Esophagus muscularis mucosa (tissue), 4 donors: ENCODE results near the gene TWNK. TPM values are rescaled to one million over a fixed set of nuclear protein-coding genes. Genes with fewer than 3 reads are reported as not detected.
A peak's percentile ranks its signal among the peaks of the same experiment; 100 is the strongest.

Experiments used
- DNase-seq: peaks from one replicate; pipeline ENCODE4 v3.0.0-alpha.2; 2017; ENCODE audit errors: extremely low spot score
- H3K27ac ChIP-seq, 4 donors: fragments of 200-600 bp; sonication (generic); replicated peaks in 1 of 4; 1 replicate in 3 of 4; 2 replicates in 1 of 4; pipeline ENCODE4 v1.5.1; 2016 to 2019; ENCODE audit warnings: mild to moderate bottlenecking in 1 of 4
- H3K27me3 ChIP-seq, 4 donors: fragments of 200-600 bp; sonication (generic); one replicate each; pipeline versions ENCODE4 v1.5.1 to v1.6.0; 2016 to 2019
- H3K36me3 ChIP-seq, 4 donors: fragments of 200-600 bp; sonication (generic); one replicate each; pipeline ENCODE4 v1.5.1; 2016 to 2019
- H3K4me1 ChIP-seq, 4 donors: fragments of 200-600 bp; sonication (generic); one replicate each; pipeline ENCODE4 v1.5.1; 2016 to 2019
- H3K4me3 ChIP-seq, 4 donors: fragments of 200-600 bp; sonication (generic); 1 replicate in 2 of 4; 2 replicates in 2 of 4; pipeline ENCODE4 v1.5.1; 2016 to 2019; ENCODE audit warnings: mild to moderate bottlenecking in 4 of 4, moderate library complexity in 1 of 4
- H3K9me3 ChIP-seq, 4 donors: fragments of 200-600 bp; sonication (generic); 1 replicate in 3 of 4; 2 replicates in 1 of 4; pipeline ENCODE4 v1.5.1; 2016 to 2019
- CTCF ChIP-seq, 3 experiments: fragments of 200-600 bp in 2 of 3; fragments of 450-650 bp in 1 of 3; sonication (generic) in 2 of 3; IDR thresholded peaks; one replicate each; pipeline ENCODE4 v1.5.1; 2017 to 2019; ENCODE audit warnings: antibody characterized with exemption in 3 of 3, mild to moderate bottlenecking in 2 of 3, moderate library complexity in 1 of 3
- EP300 ChIP-seq: sonication (generic); formaldehyde crosslinking; IDR thresholded peaks from one replicate; pipeline ENCODE4 v1.6.1; 2017; ENCODE audit warnings: antibody characterized with exemption
- POLR2A ChIP-seq: fragments of 450-650 bp; IDR thresholded peaks from one replicate; pipeline ENCODE4 v1.6.1; 2017; ENCODE audit warnings: antibody characterized with exemption, moderate library complexity, mild to moderate bottlenecking, low read depth
- POLR2AphosphoS5 ChIP-seq, 2 donors: sonication (generic); formaldehyde crosslinking; IDR thresholded peaks; one replicate each; pipeline ENCODE4 v1.6.1; 2017; ENCODE audit warnings: antibody characterized with exemption in 2 of 2
- WGBS: methylation state at CpG from one replicate; pipeline ENCODE4 v1.1.5; 2018; 5-methylcytosine and 5-hydroxymethylcytosine counted together
- intact Hi-C: fragments of 100-400 bp; cut with DNase I; formaldehyde crosslinking; loops from one replicate; pipeline ENCODE4 v1.15.1; 2023
- total RNA-seq, 4 donors: library from RNA; depleted of rRNA; stranded (reverse); fragments of >200 nt; gene quantifications; one replicate each; pipeline versions ENCODE4 v1.1.0 to v1.2.1, GENCODE V29; 2016

The TWNK gene
- total RNA-seq, 4 donors from 2014 or later, result 3.7 to 11.1 (median 9.0) TPM

GRCh38 chr10:100948916-100949315, 38.4 kb upstream of the TWNK start:
- Histone ChIP-seq H3K36me3 (peaks cover 71 to 100% (median 97%) of the 10 kb centered on the region in 4 donors), H3K27ac (no peak overlapping the region), H3K27me3 (no peaks in the 10 kb centered on the region), H3K4me3 (no peak overlapping the region), H3K9me3 (no peaks in the 10 kb centered on the region), H3K4me1 (no peaks in the 10 kb centered on the region)
- DNase-seq, result no peak
- TF ChIP-seq CTCF (IDR thresholded peaks at IDR 0.05) (no peak), EP300 (no peak), POLR2AphosphoS5 (IDR thresholded peaks at IDR 0.05) (no peak), POLR2A (no peak)
- intact Hi-C loops, result no loop called here
- 90% methylated on average over 3 of the region's 3 CpGs for WGBS

GRCh38 chr10:100960251-100960650, 27.1 kb upstream of the TWNK start:
- Histone ChIP-seq H3K4me3 (no peak overlapping the region), H3K27ac (no peak overlapping the region), H3K27me3 (no peaks in the 10 kb centered on the region), H3K9me3 (no peaks in the 10 kb centered on the region), H3K36me3 (peaks cover 40 to 96% (median 72%) of the 10 kb centered on the region in 4 donors), H3K4me1 (no peaks in the 10 kb centered on the region)
- intact Hi-C loops, result loop anchor here (10.0 kb wide), 1 partner anchor 55 kb away; no protein-coding TSS in a partner anchor
- DNase-seq, result no peak
- TF ChIP-seq POLR2A, result no peak
- TF ChIP-seq EP300, result no peak
- no peak for TF ChIP-seq POLR2AphosphoS5 (IDR thresholded peaks at IDR 0.05)

GRCh38 chr10:100962351-100963080, 24.8 kb upstream of the TWNK start:
- intact Hi-C loops, result loop anchor here (10.0 kb wide), 1 partner anchor 52 kb away; no protein-coding TSS in a partner anchor
- Histone ChIP-seq H3K27ac (no peak overlapping the region), H3K4me1 (no peaks in the 10 kb centered on the region), H3K4me3 (no peak overlapping the region), H3K9me3 (no peaks in the 10 kb centered on the region), H3K36me3 (peaks cover 21 to 87% (median 62%) of the 10 kb centered on the region in 4 donors), H3K27me3 (no peaks in the 10 kb centered on the region)
- TF ChIP-seq EP300 (no peak), POLR2A (no peak), POLR2AphosphoS5 (IDR thresholded peaks at IDR 0.05) (no peak), CTCF (IDR thresholded peaks at IDR 0.05) (no peak)
- no peak for DNase-seq
- 75% methylated on average over 4 of the region's 4 CpGs for WGBS

GRCh38 chr10:100963826-100964225, 23.5 kb upstream of the TWNK start:
- Histone ChIP-seq H3K27me3 (no peaks in the 10 kb centered on the region), H3K9me3 (no peaks in the 10 kb centered on the region), H3K36me3 (peaks cover 19 to 74% (median 49%) of the 10 kb centered on the region in 4 donors), H3K4me1 (peaks cover 4 to 9% (median 6%) of the 10 kb centered on the region in 4 donors), H3K4me3 (no peak overlapping the region), H3K27ac (no peak overlapping the region)
- no peak for TF ChIP-seq POLR2AphosphoS5 (IDR thresholded peaks at IDR 0.05)
- TF ChIP-seq CTCF (IDR thresholded peaks at IDR 0.05), result no peak
- no peak for TF ChIP-seq EP300
- no peak for TF ChIP-seq POLR2A
- intact Hi-C loops, result loop anchor here (10.0 kb wide), 1 partner anchor 51 kb away; no protein-coding TSS in a partner anchor
- no peak for DNase-seq
- 94% methylated on average over 1 of the region's 1 CpG for WGBS

GRCh38 chr10:100965820-100966219, 21.5 kb upstream of the TWNK start:
- H3K27me3 ChIP-seq, result peaks cover 0 to 5% (median 0%) of the 10 kb centered on the region in 4 donors
- H3K36me3 ChIP-seq, result peaks cover 19 to 55% (median 34%) of the 10 kb centered on the region in 4 donors
- H3K27ac ChIP-seq, result no peak overlapping the region
- intact Hi-C loops, result loop anchor here (10.0 kb wide), 1 partner anchor 49 kb away; no protein-coding TSS in a partner anchor
- WGBS, result 62% methylated on average over 5 of the region's 5 CpGs
- peak; percentile 77 for DNase-seq
- H3K4me1 ChIP-seq, result peaks cover 7 to 25% (median 19%) of the 10 kb centered on the region in 4 donors
- H3K9me3 ChIP-seq, result no peaks in the 10 kb centered on the region
- no peak overlapping the region for H3K4me3 ChIP-seq
- TF ChIP-seq POLR2A, result no peak
- no peak for TF ChIP-seq POLR2AphosphoS5 (IDR thresholded peaks at IDR 0.05)
- no peak for TF ChIP-seq EP300
- TF ChIP-seq CTCF (IDR thresholded peaks at IDR 0.05), result no peak
